PC-3 (cell line): ENCODE results near the gene CRAMP1. TPM values are rescaled to one million over a fixed set of nuclear protein-coding genes. Genes with fewer than 3 reads are reported as not detected.

ENCODE experiments used
- ATAC-seq: fragments of 200-7000 bp; cut with Tn5 transposase; 2 replicates; pipeline ENCODE4 v1.9.1; 2020; ENCODE audit warnings: mild to moderate bottlenecking, moderate library complexity
- BruUV-seq: library from RNA; stranded (reverse); fragments of 400-500 nt; replicated peaks from 2 replicates; lab custom pipeline; 2021; lab: Mats Ljungman, UMichigan
- CTCF ChIA-PET: fragments of 300-600 bp; sonication (Branson Sonifier 250); formaldehyde crosslinking; loops from one replicate; lab custom pipeline; 2022; ENCODE audit warnings: antibody characterized with exemption; lab: Charles Lee
- POLR2A ChIA-PET: fragments of 300-600 bp; sonication (Branson Sonifier 250); formaldehyde crosslinking; loops from one replicate; lab custom pipeline; 2022; ENCODE audit warnings: antibody characterized with exemption; ENCODE audit not compliant: unreplicated experiment; lab: Charles Lee
- DNase-seq: peaks from one replicate; pipeline ENCODE4 v3.0.0-alpha.2; 2015
- H2AFZ ChIP-seq: fragments of 300-600 bp; sonication (generic); 2 replicates; pipeline ENCODE4 v1.6.0; 2016; ENCODE audit warnings: antibody characterized with exemption, low read length
- H3F3A ChIP-seq: fragments of 300-600 bp; sonication (generic); one replicate; pipeline ENCODE4 v1.6.0; 2017; ENCODE audit warnings: antibody characterized with exemption, low read length, control low read depth, mild to moderate bottlenecking; ENCODE audit not compliant: unreplicated experiment
- H3K27ac ChIP-seq: fragments of 300-600 bp; sonication (generic); 2 replicates; pipeline ENCODE4 v1.5.1; 2016; ENCODE audit warnings: mild to moderate bottlenecking, low read length
- H3K27me3 ChIP-seq: fragments of 300-600 bp; sonication (generic); 2 replicates; pipeline ENCODE4 v1.6.1; 2016; ENCODE audit warnings: low read length, mixed read lengths
- H3K36me3 ChIP-seq: fragments of 300-600 bp; sonication (generic); 2 replicates; pipeline ENCODE4 v1.6.1; 2016; ENCODE audit warnings: low read depth, mixed run types, low read length, mixed read lengths
- H3K4me1 ChIP-seq: fragments of 300-600 bp; sonication (generic); 2 replicates; pipeline ENCODE4 v1.5.1; 2016; ENCODE audit warnings: low read length; ENCODE audit not compliant: insufficient read depth
- H3K4me2 ChIP-seq: fragments of 300-600 bp; sonication (generic); 2 replicates; pipeline ENCODE4 v1.6.0; 2016; ENCODE audit warnings: low read length
- H3K4me3 ChIP-seq: fragments of 300-600 bp; sonication (generic); 2 replicates; pipeline ENCODE4 v1.5.1; 2016; ENCODE audit warnings: mild to moderate bottlenecking, low read length, mixed read lengths
- H3K79me2 ChIP-seq: fragments of 300-600 bp; sonication (generic); 2 replicates; pipeline ENCODE4 v1.6.1; 2017; ENCODE audit warnings: low read length, mixed read lengths
- H3K9ac ChIP-seq: fragments of 300-600 bp; sonication (generic); 2 replicates; pipeline ENCODE4 v1.6.0; 2016; ENCODE audit warnings: mild to moderate bottlenecking, low read length
- H3K9me2 ChIP-seq: fragments of 300-600 bp; sonication (generic); replicated peaks from 2 replicates; pipeline ENCODE4 v1.6.1; 2016; ENCODE audit warnings: mixed run types, low read length, mixed read lengths
- H3K9me3 ChIP-seq: fragments of 300-600 bp; sonication (generic); 2 replicates; pipeline ENCODE4 v1.6.1; 2016; ENCODE audit warnings: low read length, mixed read lengths
- H4K20me1 ChIP-seq: fragments of 300-600 bp; sonication (generic); 2 replicates; pipeline ENCODE4 v1.6.1; 2016; ENCODE audit warnings: low read length, mixed read lengths
- CTCF ChIP-seq: fragments of 300-600 bp; sonication (generic); conservative IDR thresholded peaks from 2 replicates; pipeline ENCODE4 v1.5.1; 2017; ENCODE audit warnings: antibody characterized with exemption, low read depth, mild to moderate bottlenecking, low read length
- EZH2 ChIP-seq: fragments of 300-600 bp; sonication (generic); IDR thresholded peaks from one replicate; pipeline ENCODE4 v1.6.1; 2017; ENCODE audit warnings: antibody characterized with exemption, mild to moderate bottlenecking, low read length; ENCODE audit not compliant: unreplicated experiment
- EZH2phosphoT487 ChIP-seq: fragments of 300-600 bp; sonication (generic); IDR thresholded peaks from 2 replicates; pipeline ENCODE4 v1.6.1; 2018; ENCODE audit warnings: mild to moderate bottlenecking, antibody characterized with exemption, low read length, borderline replicate concordance
- intact Hi-C: fragments of 100-400 bp; cut with micrococcal nuclease; formaldehyde crosslinking; loops from 2 replicates; pipeline ENCODE4 v1.9.0; 2023
- total RNA-seq: library from RNA; depleted of rRNA; stranded (reverse); fragments of >200 nt; gene quantifications from 2 replicates; pipeline ENCODE4 v1.2.3, GENCODE V29; 2014

The CRAMP1 gene
- total RNA-seq, 1 experiment from 2014 or later, result 8.5 TPM

DNA sequence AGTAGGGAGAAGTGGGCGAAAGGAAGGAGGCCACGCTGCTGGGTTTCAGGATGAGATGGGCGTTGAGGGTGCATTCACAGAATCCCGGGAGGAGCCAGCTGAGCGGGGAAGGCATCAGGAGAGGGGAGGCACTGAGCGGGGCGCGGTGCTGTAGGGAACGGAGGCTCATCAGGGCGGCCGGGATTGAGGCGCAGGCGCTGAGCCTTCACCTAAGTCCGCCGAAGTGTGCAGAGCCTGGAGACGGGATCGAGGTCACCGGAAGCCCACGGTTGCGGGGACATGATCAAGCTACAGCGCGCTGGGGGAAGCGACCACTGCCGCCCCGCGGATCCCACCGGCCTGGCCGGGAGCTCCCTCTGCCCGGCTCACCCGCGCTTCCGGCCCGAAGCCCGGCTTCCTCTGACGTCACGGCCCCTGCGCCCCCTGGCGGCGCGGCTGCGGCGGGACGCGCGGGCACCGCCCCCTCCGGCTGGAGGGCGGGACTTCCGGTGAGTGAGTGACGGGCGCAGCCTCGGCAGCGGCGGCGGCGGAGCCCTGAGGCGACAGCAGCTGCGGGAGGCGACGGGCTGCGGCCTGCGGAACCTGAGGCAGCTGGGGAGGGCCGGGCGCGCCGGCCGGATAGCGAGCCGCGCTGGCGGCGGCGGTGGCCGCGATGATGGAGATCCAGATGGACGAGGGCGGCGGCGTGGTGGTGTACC, 93.7 kb downstream of the CRAMP1 start, which contains the start of gene MAPK8IP3:
Gene MAPK8IP3 (plus strand): TSS at position 508 of the 698 bp plus-strand sequence. CDS start 145 bp downstream, at position 653.
- Histone ChIP-seq H3K9me2 (no peaks in the 10 kb centered on the region), H3K4me1 (peaks cover 27% of the 10 kb centered on the region), H4K20me1 (peaks cover 17% of the 10 kb centered on the region), H3K27me3 (no peaks in the 10 kb centered on the region), H3K36me3 (peaks cover 3% of the 10 kb centered on the region; the same call in 1 of the 2 replicates), H3K9ac (peak within 1 kb of the TSS; percentile 90), H3K4me2 (peak within 1 kb of the TSS; percentile 91), H3K79me2 (peaks cover 46% of the 10 kb centered on the region), H3K4me3 (peak within 1 kb of the TSS; percentile 96), H3K27ac (peak within 1 kb of the TSS; percentile 87), H3F3A (peaks cover 4% of the 10 kb centered on the region), H3K9me3 (no peaks in the 10 kb centered on the region), H2AFZ (peak within 1 kb of the TSS; percentile 81)
- intact Hi-C loops, result loop anchor here (2.0 to 5.0 kb wide), 2 partner anchors 27 to 94 kb away; partner anchors contain the start of genes CRAMP1, IFT140 and JPT2
- TF ChIP-seq CTCF (peak; percentile 66), EZH2 (no peak), EZH2phosphoT487 (no peak)
- DNase-seq (peak; percentile 90), ATAC-seq (peak; percentile 62)
- CTCF ChIA-PET, result interaction anchor here (0.6 to 1.4 kb wide), 6 partner anchors 8 to 285 kb away, joined by 3 to 8 read pairs (median 8); partner anchors contain the start of gene SPSB3
- no TSS peak for BruUV-seq
- POLR2A ChIA-PET, result interaction anchor here (1.0 to 1.5 kb wide), 2 partner anchors 17 to 28 kb away, joined by 3 to 5 read pairs; partner anchors contain the start of gene JPT2

GRCh38 chr16:1706386-1707192, 94.4 kb downstream of the CRAMP1 start:
- CTCF ChIA-PET, result interaction anchor here (1.2 kb wide), 1 partner anchor 76 kb away, joined by 3 read pairs; the partner anchor contains the start of gene SPSB3
- Histone ChIP-seq H3K4me3 (peak overlapping the region; percentile 96), H3K27ac (peak overlapping the region; percentile 54), H3K79me2 (peaks cover 54% of the 10 kb centered on the region), H3F3A (peaks cover 4% of the 10 kb centered on the region), H3K36me3 (peaks cover under 1% of the 10 kb centered on the region; the same call in 1 of the 2 replicates), H2AFZ (peak overlapping the region; percentile 81), H3K4me1 (peaks cover 27% of the 10 kb centered on the region), H4K20me1 (peaks cover 17% of the 10 kb centered on the region), H3K27me3 (no peaks in the 10 kb centered on the region), H3K4me2 (peak overlapping the region; percentile 85), H3K9me2 (no peaks in the 10 kb centered on the region), H3K9ac (peak overlapping the region; percentile 90), H3K9me3 (no peaks in the 10 kb centered on the region)
- DNase-seq (no peak), ATAC-seq (peak; percentile 5)
- intact Hi-C loops, result loop anchor here (5.0 kb wide), 1 partner anchor 94 kb away; the partner anchor contains the start of genes CRAMP1 and IFT140
- no TSS peak for BruUV-seq
- POLR2A ChIA-PET, result interaction anchor here (1.0 to 1.5 kb wide), 2 partner anchors 17 to 29 kb away, joined by 3 to 5 read pairs; partner anchors contain the start of gene JPT2
- no peak for TF ChIP-seq CTCF
- no peak for TF ChIP-seq EZH2
- TF ChIP-seq EZH2phosphoT487, result no peak
